ENCODE measurements around the gene DHRS12.
"Not testable (repeated sequence)": the region's sequence is repeated elsewhere in the genome, so short reads cannot be mapped to it uniquely, and the experiment has no call there.

DHRS12 gene

GRCh38 chr13:51826606-51827005, 22.6 kb upstream of the DHRS12 start:
- no peak for DNase-seq

- no peak for DNase-seq
These were observed 21.8 kb upstream of the DHRS12 start for GRCh38 chr13:51825681-51826254.

DNA sequence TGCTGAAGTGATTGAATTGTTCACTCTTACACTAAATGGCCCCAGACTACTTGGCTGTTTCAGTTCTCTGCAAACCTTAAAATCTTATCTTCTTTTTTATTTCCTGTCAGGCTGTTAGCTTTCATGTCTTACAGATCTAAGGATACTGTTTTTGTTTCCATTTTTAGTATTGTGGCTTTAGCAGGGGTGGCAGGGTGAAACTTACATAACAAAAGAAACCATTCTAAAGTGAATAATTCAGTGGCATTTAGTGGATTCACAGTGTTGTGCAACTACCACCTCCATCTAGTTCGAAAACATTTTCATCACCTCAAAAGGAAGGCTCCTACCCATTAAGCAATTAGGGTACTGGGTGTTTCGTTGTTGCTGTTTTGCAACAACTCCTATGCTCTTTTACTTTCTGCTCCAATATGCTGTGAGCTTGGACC, 21.2 kb upstream of the DHRS12 start:
- peak; percentile 98 for DNase-seq

DNA sequence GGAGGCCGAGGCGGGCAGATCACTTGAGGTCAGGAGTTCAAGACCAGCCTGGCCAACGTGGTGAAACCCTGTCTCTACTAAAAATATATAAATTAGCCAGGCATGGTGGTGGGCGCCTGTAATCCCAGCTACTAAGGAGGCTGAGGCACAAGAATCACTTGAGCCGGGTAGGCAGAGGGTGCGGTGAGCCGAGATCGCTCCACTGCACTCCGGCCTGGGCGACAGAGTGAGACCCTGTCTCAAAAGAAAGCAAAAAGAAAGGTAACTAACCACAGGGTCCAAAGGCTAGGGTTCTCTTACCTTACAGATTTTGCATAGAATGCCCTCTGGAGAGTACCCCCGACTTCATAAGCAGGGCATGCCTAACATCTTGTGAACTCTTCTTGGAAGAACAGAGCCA, 20.7 kb upstream of the DHRS12 start:
- not testable (repeated sequence) for DNase-seq

GRCh38 chr13:51823863-51824262, 19.9 kb upstream of the DHRS12 start:
- DNase-seq, result no peak

DNA sequence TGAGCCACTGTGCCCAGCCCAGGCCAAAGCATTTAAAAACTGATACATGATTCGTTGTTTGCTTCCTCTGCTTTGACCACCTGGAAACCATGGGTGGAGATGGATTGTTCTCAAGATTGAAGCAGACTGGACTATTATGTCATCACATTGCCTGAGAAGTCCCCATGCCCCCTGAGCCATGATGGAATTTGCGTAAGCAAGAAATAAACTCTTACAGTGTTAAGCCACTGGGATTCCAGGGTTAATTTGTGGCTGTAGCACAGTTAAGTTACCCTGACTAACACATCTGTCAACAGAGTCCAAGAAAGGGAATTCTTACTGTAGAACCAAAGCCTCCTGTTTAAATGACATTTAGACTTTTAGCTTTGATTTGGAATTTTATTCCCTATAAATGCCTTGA, 19.4 kb upstream of the DHRS12 start:
- no peak for DNase-seq

GRCh38 chr13:51822106-51822815, 18.3 kb upstream of the DHRS12 start:
- DNase-seq, result no peak

- DNase-seq, result peak; percentile 93 to 95
These were observed 17.6 kb upstream of the DHRS12 start for GRCh38 chr13:51821606-51822005.

DNA sequence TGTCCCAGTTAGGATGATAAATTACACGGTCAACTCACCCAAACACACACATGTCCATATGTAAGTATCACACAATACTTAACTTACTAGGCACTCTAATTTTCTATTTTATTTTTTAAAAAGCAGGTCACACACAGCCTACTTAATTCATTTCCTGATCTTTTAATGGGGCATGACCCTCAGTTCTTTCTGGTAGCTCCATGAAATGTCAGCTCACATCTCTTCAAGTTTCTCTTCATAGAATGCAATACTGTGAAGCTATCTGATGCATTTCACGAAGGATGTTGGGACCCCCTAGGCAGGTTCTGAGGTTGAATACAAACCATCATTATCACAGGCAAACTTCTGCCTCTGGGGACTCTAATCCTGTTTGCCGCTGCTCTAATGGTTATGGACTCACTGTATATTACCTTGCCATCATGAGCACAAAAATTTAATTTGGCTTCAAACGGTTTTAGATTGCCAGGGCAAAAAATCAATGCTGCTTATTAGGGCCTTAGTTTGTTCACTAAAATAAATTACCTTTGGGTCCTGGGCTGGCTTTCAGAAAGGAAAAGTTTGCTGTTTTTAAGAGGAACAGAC, 16.1 kb upstream of the DHRS12 start:
- no peak for DNase-seq

- no peak for DNase-seq
These were observed 15.6 kb upstream of the DHRS12 start for GRCh38 chr13:51819544-51819943.

DNA sequence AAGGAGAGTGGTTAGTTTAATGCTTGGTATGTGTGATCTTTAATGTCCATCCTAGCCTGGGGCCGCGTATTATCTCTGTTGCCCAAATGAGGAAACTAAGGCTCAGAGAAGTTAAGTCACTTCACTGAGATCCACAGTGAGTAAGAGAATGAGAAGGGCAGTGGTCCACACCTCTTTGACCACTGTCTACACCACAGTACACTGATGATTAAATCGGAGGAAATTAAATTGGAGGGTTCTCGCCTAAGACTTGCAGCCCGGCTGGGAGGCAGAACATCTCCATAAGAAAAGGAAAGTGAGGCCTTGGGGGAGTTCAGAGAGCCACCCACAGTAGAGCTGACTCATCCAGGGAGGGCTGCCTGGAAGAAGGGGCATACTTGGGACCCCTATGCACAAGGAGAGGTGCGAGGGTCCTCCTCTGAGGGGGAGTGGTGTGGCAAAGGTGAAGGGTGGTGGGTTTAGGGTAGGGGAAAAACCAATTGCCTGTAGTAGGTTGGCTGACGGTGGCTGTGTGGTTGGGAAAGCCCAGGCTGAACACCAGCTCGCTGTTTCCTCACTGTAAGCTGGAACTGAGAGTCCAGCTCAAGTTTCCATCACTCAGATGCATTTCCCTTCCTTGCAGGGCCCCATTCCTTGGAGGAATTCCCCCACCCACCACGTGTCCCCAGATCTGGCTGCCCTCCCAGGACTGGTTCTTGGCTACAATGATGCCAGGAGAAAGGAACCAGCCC, 15.0 kb upstream of the DHRS12 start:
- no peak for DNase-seq

DNA sequence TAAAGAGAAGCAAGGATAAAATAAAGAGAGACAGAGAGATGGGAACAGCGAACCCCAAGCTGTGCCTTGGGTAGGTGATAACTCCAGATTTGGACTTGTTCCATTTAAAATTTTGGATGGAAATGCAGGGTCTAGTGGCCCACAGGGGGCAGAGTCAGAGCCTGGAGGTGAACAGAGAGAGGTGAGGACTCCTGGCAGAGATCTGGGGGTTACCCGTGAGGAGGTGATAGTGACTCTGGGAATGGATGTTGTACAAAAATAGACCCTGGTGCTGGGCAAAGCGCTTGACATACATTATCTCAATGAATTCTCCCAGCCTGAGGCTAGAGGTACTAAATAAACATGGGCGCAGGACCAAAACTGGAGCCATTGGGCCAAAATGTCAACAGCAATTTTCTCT, 14.3 kb upstream of the DHRS12 start:
- DNase-seq, result no peak

GRCh38 chr13:51817717-51818116, 13.8 kb upstream of the DHRS12 start:
- DNase-seq, result no peak

DNA sequence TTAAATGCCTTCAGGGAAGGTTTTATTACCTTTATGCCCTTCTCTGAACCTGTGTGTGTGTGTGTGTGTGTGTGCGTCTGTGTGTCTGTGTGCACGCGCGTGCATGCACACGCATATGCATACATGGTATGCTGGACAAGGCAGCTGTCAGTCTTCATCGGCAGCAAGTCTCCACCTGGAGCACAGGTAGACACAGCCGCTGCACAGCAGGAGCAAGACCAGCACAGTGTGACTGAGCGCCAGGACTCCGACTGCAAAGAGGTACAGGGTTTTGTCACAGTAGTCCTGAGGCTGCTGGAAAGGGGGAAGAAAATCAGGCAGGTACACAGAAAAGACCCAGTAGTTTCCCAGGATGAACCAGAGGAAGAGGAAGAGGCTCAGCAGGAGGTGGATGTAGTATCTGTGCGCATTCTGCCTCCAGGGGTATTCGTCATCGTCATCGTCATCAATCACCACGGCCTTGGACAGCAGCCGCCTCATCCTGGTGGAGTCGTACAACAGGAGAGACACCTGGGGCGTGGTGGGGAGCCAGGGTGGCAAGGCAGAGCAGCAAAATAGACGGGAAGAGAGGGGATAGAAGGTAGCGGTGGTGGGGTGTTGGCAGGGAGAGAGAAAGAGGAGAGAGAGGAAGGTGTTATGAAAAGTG, 12.8 kb upstream of the DHRS12 start:
- DNase-seq, result no peak

DNA sequence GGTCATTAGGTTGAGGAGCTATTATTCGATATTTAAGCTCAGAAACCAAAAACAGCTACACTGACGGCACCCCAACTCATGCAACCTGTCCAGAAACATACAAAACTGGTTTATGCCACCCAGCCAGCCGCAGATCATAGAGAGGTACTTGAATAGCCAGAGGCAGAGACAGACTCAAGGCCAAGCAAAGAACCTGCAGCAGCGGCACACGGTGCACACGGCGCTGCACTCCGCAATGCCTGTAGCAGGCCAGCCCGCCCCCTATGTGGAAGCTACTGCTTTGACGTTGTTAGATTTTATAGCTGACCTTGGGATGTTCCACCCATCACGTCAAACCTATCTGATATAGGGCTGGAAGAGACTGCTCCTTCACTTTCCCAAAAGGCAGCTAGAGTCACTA, 11.9 kb upstream of the DHRS12 start:
- no peak for DNase-seq

DNA sequence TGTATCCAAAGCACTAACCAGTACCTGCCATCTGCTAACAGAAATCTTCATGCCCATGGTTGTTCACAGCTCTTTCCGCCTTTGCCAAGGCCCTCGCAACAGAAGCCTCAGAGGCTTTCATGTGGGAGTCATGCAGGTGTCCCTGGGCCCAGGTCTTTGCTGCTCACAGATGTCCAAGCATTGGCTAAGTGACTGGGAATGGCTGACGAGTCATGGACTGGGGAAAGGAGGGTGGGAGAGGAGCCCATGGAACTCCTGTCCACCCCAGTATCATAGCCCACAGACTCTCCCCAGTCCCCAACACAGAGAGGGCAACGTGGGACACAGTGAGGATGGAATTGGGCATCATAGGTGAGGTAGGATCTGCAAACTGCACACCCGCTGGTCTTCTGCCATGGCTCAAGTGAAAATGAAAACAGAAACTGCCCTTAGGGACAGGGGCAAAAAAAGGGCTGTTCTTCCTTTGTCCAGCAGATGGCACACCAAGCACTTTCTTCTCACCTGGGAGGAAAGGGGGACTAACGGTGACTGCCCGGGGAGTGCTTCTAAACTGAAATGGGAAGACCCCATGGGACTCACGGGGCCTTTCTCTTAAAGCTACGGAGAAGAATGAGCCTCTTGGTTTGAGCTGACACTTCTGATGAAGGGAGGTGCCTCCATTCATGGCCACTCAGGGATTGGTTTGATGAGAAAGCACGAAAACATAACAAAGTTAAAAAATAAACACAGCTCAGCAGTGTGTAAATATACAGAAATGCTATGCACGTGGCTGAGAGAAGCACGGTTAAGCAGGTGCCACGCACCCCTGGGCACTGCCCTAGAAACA, 11.1 kb upstream of the DHRS12 start:
- peak; percentile 82 for DNase-seq

DNA sequence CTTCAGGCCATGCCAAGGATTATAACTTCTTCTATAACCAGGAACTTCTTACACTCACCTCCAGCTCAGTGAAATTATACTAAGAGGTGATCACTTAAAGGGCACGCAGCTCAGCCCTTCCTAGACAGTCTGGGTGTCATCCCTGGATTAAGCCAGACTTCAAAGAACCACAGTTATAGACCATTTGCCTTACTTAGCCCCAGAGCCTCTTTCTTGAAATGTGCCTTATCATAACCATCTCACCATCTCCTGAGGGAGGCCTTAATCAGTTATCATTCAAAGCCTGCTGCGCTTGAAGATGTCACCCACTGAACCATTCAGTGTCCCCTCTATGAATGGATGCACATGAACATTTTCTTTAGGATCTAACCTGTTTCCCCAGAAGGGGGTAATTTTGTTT, 10.1 kb upstream of the DHRS12 start:
- DNase-seq, result no peak

GRCh38 chr13:51811920-51812451, 8.0 kb upstream of the DHRS12 start:
- DNase-seq, result no peak

GRCh38 chr13:51811046-51811445, 7.1 kb upstream of the DHRS12 start:
- no peak for DNase-seq

- DNase-seq, result no peak
These were observed 4.8 kb upstream of the DHRS12 start for GRCh38 chr13:51808811-51809210.

DNA sequence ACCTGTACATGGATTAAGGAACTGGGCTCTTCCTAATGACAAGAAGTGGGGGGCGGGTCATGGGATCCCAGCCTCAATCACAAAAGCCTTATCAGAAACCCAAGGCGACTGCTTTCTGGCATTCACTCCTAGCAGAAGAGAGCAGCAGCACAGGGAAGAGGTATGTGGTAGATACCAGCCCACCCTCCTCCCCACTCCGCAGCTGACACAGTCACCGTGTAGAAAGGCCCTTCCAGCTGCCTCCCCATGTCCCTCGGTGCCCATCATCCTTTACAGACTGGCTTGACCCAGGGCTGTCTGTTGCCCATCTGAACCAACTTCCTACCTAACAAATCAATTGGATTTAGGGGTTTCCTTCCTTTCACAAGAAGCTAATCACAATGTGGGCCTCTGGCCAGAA, 3.1 kb upstream of the DHRS12 start:
- DNase-seq, result no peak

GRCh38 chr13:51806566-51806965, 2.6 kb upstream of the DHRS12 start:
- no peak for DNase-seq
